Kidney epithelial cell (primary cell): ENCODE data around the gene TNS2. TPM values are rescaled to one million over a fixed set of nuclear protein-coding genes. Genes with fewer than 3 reads are reported as not detected.

ENCODE experiments used
- DNase-seq: peaks from one replicate; pipeline ENCODE4 v3.0.0-alpha.2; 2010; ENCODE audit warnings: low read depth
- H3K27me3 ChIP-seq: 2 replicates; pipeline ENCODE4 v1.6.0; 2011; ENCODE audit warnings: low read length; ENCODE audit not compliant: control insufficient read depth, insufficient read depth
- H3K36me3 ChIP-seq: 2 replicates; pipeline ENCODE4 v1.5.1; 2011; ENCODE audit warnings: low read length; ENCODE audit not compliant: control insufficient read depth, insufficient read depth
- H3K4me3 ChIP-seq: 2 replicates; pipeline ENCODE4 v1.5.1; 2011; ENCODE audit warnings: low read depth, mild to moderate bottlenecking, control low read depth, low read length
- CTCF ChIP-seq: IDR thresholded peaks from 2 replicates; pipeline ENCODE4 v1.5.1; 2011; ENCODE audit warnings: mild to moderate bottlenecking, moderate library complexity, low read length, control low read depth, inconsistent platforms; ENCODE audit not compliant: insufficient read depth, poor library complexity, severe bottlenecking
- total RNA-seq: library from RNA; depleted of rRNA; stranded (reverse); fragments of >200 nt; gene quantifications from 2 replicates; pipeline ENCODE4 v1.2.3, GENCODE V29; 2015

The TNS2 gene
- total RNA-seq, 1 donor from 2014 or later: 3.8 TPM

GRCh38 chr12:53067074-53067992 is 17.5 kb downstream of the TNS2 start:
- no peak for TF ChIP-seq CTCF
- no peak for DNase-seq
- H3K4me3 ChIP-seq: no peak overlapping the region
- H3K36me3 ChIP-seq: peaks cover 3% of the 10 kb centered on the region
- no peaks in the 10 kb centered on the region for H3K27me3 ChIP-seq

- peaks cover 5% of the 10 kb centered on the region for H3K36me3 ChIP-seq
- DNase-seq: no peak
- H3K27me3 ChIP-seq: no peaks in the 10 kb centered on the region
- TF ChIP-seq CTCF: no peak
- H3K4me3 ChIP-seq: no peak overlapping the region
These were observed 18.3 kb downstream of the TNS2 start for GRCh38 chr12:53067993-53068770.

DNA sequence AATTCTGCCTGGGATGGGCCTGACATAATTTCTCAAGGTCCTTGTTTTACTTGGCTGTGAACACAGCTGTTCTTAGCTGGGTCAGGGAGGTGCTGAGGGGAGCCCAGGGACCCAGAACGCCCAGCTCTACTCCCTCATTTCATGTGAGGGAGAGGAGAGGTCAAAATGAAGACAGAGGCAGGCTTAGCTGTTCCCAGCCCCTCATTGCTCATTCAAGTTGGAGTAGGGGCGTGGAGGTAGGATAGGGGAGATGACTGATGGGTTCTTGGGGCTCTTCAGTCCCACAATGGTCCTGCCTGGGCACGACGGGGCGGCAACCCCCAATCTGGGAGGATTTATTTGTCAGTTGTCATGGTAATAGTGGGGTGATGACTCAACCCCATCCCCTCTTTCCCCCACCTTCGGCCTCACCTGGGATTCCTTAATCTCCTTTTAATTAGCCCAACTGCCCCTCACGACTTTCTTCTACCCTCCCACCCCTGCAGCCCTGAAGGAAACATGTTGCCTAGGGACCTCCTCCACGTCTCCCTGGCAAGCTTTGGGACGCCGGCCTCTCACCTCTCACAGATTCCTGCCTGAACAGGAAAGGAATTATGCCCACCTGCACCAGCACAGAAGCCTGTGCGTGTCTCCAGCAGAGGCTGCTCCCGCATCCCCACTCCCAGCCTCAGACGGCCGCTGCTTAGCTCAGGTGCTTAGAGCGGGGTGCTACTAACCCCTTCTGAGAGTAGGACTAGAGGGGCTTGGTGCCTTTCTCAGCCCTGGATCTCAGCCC is 19.1 kb downstream of the TNS2 start:
- H3K36me3 ChIP-seq: peaks cover 5% of the 10 kb centered on the region
- no peak overlapping the region for H3K4me3 ChIP-seq
- DNase-seq: no peak
- H3K27me3 ChIP-seq: no peaks in the 10 kb centered on the region
- no peak for TF ChIP-seq CTCF

DNA sequence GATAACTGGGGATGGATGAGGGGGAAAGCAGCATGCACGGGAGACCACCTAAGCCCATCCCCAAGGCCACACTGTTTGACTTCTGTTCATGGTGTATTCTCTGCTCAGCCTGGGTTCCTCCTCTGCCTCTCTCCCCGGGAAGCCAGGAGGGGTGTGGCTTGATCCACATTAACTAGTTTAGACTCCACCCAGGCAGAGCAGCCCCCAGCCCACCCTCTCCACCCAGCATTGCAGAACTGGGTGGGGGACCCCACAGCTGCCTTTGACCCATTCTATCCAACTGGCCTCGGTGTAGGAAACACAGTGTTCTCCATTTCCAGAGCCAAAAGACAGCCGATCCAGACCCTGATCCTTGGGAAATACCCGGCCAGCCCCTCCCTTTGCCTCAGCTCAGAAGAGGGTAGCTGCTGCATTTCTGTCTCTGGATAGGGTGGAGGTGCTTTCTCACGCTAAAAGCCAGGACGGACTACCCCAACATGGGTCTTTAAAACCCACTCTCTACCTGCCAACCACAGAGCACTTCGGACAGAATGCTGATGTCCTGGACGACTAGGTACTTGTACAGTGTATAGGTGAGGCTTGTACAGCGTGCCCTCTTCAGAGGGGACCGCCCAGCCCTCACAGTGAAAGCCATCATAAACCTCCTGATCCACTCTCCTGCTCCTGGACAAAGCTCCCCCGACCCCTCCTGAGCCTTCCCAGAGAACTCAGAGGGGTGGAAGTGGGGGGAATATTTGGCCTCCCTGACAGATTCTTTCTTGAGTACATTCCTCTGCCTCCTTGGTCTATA is 20.0 kb downstream of the TNS2 start:
- Histone ChIP-seq H3K4me3 (no peak overlapping the region), H3K27me3 (no peaks in the 10 kb centered on the region), H3K36me3 (peaks cover 5% of the 10 kb centered on the region)
- DNase-seq: no peak
- TF ChIP-seq CTCF: no peak

DNA sequence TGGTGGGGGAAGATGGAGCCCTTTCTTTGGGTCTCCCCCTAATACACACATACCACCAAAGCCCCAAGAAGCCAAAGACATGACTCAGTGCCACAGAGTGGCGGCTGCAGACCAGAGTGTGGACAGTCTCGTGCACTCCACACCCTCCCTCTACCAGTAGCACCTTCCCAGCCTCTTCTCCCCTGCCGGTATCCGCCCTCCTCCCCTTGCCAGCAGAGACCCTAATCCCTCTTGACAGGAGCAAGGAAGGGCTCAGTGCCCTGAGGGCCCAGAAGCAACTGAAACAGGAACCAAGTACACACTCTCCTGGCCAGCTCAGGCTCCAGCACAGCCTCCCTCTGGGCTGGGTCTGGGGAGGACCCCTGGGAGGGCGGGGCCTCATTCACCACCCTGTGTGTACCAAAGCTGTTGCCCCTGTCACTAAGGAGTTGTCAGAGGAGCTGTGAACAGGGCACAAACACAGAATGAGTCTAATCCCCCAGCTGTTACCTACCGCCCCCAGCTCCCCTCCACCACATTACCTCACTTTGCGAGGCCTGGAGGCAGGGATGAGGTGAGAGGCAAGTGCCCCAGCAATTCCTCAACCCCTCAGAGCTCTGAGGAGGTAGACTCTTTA is 21.1 kb downstream of the TNS2 start:
- Histone ChIP-seq H3K27me3 (no peaks in the 10 kb centered on the region), H3K36me3 (peaks cover 1% of the 10 kb centered on the region), H3K4me3 (no peak overlapping the region)
- DNase-seq: no peak
- no peak for TF ChIP-seq CTCF
